T-helper 17 cell (primary cell): ENCODE measurements around the gene HFE. TPM values are rescaled to one million over a fixed set of nuclear protein-coding genes. Genes with fewer than 3 reads are reported as not detected.
A peak's percentile ranks its signal among the peaks of the same experiment; 100 is the strongest.
"Not testable (repeated sequence)": the region's sequence is repeated elsewhere in the genome, so short reads cannot be mapped to it uniquely, and the experiment has no call there.

ENCODE experiments used
- ATAC-seq: fragments of 150-1000 bp; cut with Tn5 transposase; 2 replicates; pipeline ENCODE4 v1.10.0; 2021; ENCODE audit warnings: mild to moderate bottlenecking, moderate library complexity
- DNase-seq, 3 donors: peaks; one replicate each; pipeline versions ENCODE4 v3.0.0 to v3.0.0-alpha.2; 2020 to 2021
- H3K9me3 ChIP-seq: one replicate; pipeline ENCODE4 v1.7.0; 2013; ENCODE audit warnings: low read length, mild to moderate bottlenecking; ENCODE audit not compliant: control insufficient read depth, poor library complexity, severe bottlenecking
- H3K27ac Mint-ChIP-seq: one replicate; pipeline ENCODE4 v1.8.0; 2022; ENCODE audit warnings: mild to moderate bottlenecking, moderate library complexity, mixed read lengths
- H3K27me3 Mint-ChIP-seq: one replicate; pipeline ENCODE4 v1.8.0; 2022; ENCODE audit warnings: mixed read lengths
- H3K36me3 Mint-ChIP-seq: one replicate; pipeline ENCODE4 v1.8.0; 2022; ENCODE audit warnings: low read depth, mixed read lengths
- H3K4me1 Mint-ChIP-seq: one replicate; pipeline ENCODE4 v1.8.0; 2022; ENCODE audit warnings: mild to moderate bottlenecking, mixed read lengths
- H3K4me3 Mint-ChIP-seq: one replicate; pipeline ENCODE4 v1.8.0; 2022; ENCODE audit warnings: mild to moderate bottlenecking, moderate library complexity, mixed read lengths
- total RNA-seq, 4 donors: library from RNA in 2 of 4; stranded (reverse) in 2 of 4; gene quantifications; one replicate each; pipeline ENCODE4 v1.2.3 and lab custom pipeline; 2022 to 2026

HFE gene, protein sequence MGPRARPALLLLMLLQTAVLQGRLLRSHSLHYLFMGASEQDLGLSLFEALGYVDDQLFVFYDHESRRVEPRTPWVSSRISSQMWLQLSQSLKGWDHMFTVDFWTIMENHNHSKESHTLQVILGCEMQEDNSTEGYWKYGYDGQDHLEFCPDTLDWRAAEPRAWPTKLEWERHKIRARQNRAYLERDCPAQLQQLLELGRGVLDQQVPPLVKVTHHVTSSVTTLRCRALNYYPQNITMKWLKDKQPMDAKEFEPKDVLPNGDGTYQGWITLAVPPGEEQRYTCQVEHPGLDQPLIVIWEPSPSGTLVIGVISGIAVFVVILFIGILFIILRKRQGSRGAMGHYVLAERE
- 1 to 10 TPM; 1.2 to 2.4 TPM for total RNA-seq
- 2.9 to 3.2 reads per million in 2 donors for total RNA-seq (lab: John Stamatoyannopoulos, UW)

DNA sequence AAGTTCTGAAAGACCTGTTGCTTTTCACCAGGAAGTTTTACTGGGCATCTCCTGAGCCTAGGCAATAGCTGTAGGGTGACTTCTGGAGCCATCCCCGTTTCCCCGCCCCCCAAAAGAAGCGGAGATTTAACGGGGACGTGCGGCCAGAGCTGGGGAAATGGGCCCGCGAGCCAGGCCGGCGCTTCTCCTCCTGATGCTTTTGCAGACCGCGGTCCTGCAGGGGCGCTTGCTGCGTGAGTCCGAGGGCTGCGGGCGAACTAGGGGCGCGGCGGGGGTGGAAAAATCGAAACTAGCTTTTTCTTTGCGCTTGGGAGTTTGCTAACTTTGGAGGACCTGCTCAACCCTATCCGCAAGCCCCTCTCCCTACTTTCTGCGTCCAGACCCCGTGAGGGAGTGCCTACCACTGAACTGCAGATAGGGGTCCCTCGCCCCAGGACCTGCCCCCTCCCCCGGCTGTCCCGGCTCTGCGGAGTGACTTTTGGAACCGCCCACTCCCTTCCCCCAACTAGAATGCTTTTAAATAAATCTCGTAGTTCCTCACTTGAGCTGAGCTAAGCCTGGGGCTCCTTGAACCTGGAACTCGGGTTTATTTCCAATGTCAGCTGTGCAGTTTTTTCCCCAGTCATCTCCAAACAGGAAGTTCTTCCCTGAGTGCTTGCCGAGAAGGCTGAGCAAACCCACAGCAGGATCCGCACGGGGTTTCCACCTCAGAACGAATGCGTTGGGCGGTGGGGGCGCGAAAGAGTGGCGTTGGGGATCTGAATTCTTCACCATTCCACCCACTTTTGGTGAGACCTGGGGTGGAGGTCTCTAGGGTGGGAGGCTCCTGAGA lies at the start of gene HFE:
HFE (plus strand) TSS at position 146 of the 832 bp plus-strand sequence; CDS start at position 158, 12 bp downstream.
- peaks cover 3% of the 10 kb centered on the region for H3K36me3 Mint-ChIP-seq
- H3K4me1 Mint-ChIP-seq = peaks cover 29% of the 10 kb centered on the region
- H3K4me3 Mint-ChIP-seq = peak within 1 kb of the TSS; percentile 91
- no peaks in the 10 kb centered on the region for H3K27me3 Mint-ChIP-seq
- peak in 1 of 3 donors; percentile 12 for DNase-seq
- H3K9me3 ChIP-seq = no peaks in the 10 kb centered on the region
- peak within 1 kb of the TSS; percentile 79 for H3K27ac Mint-ChIP-seq
- ATAC-seq = peak; percentile 25

DNA sequence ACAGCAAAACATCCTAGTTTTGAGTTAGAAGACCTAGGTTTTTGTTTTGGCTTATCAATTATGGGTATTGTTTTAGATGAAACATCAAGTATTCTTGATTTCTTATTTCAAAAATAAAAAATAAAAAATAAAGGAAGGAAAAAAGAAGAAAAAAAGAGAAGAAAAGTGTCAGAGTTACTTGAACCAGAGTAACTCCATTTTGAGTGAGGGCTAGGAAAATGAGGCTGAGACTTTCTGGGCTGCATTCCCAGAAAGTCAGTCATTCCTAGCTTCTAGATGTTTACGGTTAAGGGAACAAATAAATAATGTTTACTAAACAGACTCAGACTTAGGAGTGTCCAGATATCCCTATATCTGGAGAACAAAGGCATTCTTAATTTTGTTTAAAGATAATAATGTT lies 45.3 kb upstream of the HFE start:
- H3K9me3 ChIP-seq = no peaks in the 10 kb centered on the region
- Mint-ChIP-seq H3K27ac (no peak overlapping the region), H3K36me3 (no peaks in the 10 kb centered on the region), H3K4me3 (no peak overlapping the region), H3K4me1 (peaks cover 23% of the 10 kb centered on the region), H3K27me3 (no peaks in the 10 kb centered on the region)
- ATAC-seq (no peak), DNase-seq (no peak)

DNA sequence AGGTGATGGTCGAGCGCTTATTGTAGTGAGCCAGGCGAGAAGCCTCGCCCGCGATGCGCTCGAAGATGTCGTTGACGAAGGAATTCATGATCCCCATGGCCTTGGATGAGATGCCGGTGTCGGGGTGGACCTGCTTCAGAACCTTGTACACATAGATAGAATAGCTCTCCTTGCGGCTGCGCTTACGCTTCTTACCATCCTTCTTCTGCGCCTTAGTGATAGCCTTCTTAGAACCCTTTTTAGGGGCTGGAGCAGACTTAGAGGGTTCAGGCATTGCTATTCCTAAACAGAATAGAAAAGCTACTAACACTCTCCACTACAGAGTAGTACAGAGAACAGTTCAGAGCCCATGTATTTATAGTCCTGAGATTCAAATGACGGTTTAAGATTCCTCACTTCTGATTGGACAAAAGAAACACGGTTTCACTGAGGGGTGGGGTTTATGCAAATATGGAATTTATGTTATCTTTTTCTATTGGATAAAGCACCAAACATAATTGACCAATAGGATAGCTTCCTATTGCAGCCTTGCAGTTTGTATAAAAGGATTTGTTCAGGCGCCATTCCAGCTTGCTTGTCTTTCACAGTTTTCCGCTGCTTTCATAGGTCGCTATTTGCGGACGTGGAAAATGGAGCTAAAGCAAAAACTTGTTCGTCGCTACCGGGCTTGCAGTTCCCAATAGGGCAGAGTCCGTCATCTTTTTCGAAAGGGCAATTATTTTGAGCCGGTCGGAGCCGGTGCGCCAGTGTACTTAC lies 43.7 kb upstream of the HFE start:
- H3K36me3 Mint-ChIP-seq = no peaks in the 10 kb centered on the region
- DNase-seq = peak in 2 of 3 donors; percentile 49 to 56
- ATAC-seq = peak; percentile 82
- H3K9me3 ChIP-seq = no peaks in the 10 kb centered on the region
- peaks cover 23% of the 10 kb centered on the region for H3K4me1 Mint-ChIP-seq
- H3K27me3 Mint-ChIP-seq = no peaks in the 10 kb centered on the region
- H3K4me3 Mint-ChIP-seq = peak overlapping the region; percentile 94
- peak overlapping the region; percentile 97 for H3K27ac Mint-ChIP-seq

DNA sequence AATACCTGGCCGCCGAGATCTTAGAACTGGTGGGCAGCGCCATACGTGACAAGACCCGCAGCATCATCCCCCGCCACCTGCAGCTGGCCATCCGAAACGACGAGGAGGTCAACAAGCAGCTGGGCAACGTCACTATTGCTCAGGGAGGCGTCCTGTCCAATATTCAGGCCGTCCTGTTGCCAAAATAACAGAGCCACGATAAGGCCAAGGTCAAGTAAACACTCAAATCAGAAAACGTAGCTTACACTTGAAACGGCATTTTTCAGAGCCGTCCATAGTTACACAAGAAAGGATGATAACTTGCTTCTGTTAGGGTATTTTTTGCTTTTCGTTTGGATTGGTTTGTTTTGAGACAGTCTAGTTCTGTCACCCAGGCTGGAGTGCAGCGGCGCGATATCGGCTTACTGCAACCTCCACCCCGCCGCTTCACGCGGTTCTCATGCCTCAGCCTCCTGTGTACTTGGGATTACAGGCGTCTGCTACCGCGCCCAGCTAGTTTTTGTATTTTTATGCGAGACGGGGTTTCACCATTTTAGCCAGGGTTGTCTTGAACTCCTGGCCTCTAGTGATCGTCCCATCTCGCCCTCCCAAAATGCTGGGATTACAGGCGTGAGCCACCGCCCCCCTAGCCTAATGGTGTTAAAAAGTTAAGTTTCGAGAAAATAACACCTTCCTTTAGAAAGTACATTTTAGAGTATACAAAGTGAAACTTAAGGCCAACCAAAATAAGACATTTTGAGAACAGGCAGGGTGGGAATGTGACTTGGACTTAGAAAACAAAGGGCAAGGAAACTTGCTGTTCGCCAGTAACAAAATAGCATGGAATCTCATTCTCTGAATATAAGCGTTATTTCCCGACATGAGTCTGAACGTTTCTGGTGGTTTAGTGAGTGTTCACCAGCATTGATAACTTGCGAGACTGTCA lies 42.8 kb upstream of the HFE start:
- H3K27ac Mint-ChIP-seq = peak overlapping the region; percentile 97
- H3K4me3 Mint-ChIP-seq = peak overlapping the region; percentile 94
- no peaks in the 10 kb centered on the region for H3K9me3 ChIP-seq
- ATAC-seq (peak; percentile 18), DNase-seq (peak in 1 of 3 donors; percentile 32)
- H3K27me3 Mint-ChIP-seq = no peaks in the 10 kb centered on the region
- no peaks in the 10 kb centered on the region for H3K36me3 Mint-ChIP-seq
- peaks cover 22% of the 10 kb centered on the region for H3K4me1 Mint-ChIP-seq

DNA sequence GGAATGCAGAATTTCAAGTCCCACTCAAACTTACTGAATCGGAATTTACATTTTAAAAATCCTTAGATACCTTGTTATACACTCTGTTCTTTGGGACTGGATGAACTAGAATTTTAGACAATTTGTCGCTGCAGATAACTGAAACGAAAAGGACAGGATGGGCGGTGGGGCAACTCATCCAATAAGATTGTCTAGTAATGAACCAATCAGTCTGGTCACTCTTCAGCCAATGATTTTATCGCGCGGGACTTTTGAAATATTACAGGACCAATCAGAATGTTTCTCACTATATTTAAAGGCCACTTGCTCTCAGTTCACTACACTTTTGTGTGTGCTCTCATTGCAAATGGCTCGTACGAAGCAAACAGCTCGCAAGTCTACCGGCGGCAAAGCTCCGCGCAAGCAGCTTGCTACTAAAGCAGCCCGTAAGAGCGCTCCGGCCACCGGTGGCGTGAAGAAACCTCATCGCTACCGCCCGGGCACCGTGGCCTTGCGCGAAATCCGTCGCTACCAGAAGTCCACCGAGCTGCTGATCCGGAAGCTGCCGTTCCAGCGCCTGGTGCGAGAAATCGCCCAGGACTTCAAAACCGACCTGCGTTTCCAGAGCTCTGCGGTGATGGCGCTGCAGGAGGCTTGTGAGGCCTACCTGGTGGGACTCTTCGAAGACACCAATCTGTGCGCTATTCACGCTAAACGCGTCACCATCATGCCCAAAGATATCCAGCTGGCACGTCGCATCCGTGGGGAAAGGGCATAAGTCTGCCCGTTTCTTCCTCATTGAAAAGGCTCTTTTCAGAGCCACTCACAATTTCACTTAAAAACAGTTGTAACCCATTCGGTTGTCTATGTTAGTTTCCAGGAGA lies 41.9 kb upstream of the HFE start:
- DNase-seq (peak in 2 of 3 donors; percentile 49 to 62), ATAC-seq (peak; percentile 59)
- Mint-ChIP-seq H3K27me3 (no peaks in the 10 kb centered on the region), H3K27ac (peak overlapping the region; percentile 97), H3K4me3 (peak overlapping the region; percentile 94), H3K4me1 (peaks cover 21% of the 10 kb centered on the region), H3K36me3 (no peaks in the 10 kb centered on the region)
- H3K9me3 ChIP-seq = no peaks in the 10 kb centered on the region

DNA sequence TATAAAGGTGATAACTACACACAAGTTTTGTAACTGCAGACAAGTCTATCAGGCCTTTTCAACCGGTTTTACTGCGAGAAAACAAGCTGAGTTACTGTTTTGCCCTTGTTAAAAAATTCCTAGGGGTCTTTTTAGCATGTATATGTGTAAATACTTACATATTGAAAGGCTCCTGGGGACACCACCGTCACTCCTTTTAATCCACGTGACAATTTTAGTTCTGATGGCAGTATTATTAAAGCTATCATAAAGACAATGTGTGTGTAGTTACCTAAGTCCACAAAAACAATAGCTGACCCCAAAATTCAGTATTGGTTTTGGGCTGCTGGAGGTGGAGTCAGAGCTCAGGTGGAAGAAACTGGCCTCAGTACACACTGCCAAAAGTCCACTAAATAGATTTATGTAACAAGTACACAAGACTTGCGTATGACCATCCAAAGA lies 41.3 kb upstream of the HFE start:
- H3K27ac Mint-ChIP-seq = peak overlapping the region; percentile 97
- H3K4me1 Mint-ChIP-seq = peaks cover 21% of the 10 kb centered on the region
- no peak for ATAC-seq
- H3K9me3 ChIP-seq = no peaks in the 10 kb centered on the region
- no peaks in the 10 kb centered on the region for H3K36me3 Mint-ChIP-seq
- H3K4me3 Mint-ChIP-seq = peak overlapping the region; percentile 94
- DNase-seq = no peak
- H3K27me3 Mint-ChIP-seq = no peaks in the 10 kb centered on the region

DNA sequence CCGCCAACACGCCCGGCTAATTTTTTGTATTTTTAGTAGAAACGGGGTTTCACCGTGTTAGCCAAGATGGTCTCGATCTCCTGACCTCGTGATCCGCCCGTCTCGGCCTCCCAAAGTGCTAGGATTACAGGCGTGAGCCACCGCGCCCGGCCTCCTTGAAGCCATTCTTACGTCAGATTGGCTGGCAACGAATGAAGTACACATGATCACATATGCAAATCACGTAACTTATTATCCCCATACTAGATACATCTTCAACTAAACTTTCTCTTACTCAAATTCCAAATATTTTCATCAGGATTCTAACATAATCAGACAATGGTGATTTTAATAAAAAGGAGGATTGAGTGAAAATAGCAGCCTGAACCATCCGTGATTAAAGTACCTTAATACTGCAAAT lies 39.9 kb upstream of the HFE start:
- peaks cover 21% of the 10 kb centered on the region for H3K4me1 Mint-ChIP-seq

DNA sequence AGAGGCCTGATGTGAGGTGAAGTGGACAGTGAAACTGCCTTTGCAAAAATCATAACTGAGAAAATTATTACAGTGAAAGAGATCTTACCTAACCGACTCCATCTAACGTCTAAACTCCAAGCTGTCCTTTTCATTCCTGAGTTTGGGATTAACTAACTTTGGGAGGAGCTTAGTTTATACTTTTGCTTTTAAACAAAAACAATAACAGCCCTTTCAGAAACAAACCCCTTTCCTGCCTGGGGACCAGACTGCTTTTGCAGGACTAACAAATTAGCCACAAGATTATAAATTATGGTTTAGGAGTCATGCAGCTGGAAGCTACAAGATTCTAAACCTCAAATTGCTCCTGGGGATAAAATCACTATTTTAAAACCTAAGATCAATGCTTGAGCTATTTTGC lies 38.6 kb upstream of the HFE start:
- no peaks in the 10 kb centered on the region for H3K9me3 ChIP-seq
- no peak for DNase-seq
- no peak for ATAC-seq
- Mint-ChIP-seq H3K4me3 (no peak overlapping the region), H3K36me3 (no peaks in the 10 kb centered on the region), H3K27ac (no peak overlapping the region), H3K4me1 (peaks cover 16% of the 10 kb centered on the region), H3K27me3 (no peaks in the 10 kb centered on the region)

More for the DNA sequence above, 39.9 kb upstream of the HFE start:
- ATAC-seq, DNase-seq, H3K9me3 ChIP-seq, H3K27me3 Mint-ChIP-seq, H3K4me3 Mint-ChIP-seq, H3K27ac Mint-ChIP-seq, H3K36me3 Mint-ChIP-seq: not testable (repeated sequence)

DNA sequence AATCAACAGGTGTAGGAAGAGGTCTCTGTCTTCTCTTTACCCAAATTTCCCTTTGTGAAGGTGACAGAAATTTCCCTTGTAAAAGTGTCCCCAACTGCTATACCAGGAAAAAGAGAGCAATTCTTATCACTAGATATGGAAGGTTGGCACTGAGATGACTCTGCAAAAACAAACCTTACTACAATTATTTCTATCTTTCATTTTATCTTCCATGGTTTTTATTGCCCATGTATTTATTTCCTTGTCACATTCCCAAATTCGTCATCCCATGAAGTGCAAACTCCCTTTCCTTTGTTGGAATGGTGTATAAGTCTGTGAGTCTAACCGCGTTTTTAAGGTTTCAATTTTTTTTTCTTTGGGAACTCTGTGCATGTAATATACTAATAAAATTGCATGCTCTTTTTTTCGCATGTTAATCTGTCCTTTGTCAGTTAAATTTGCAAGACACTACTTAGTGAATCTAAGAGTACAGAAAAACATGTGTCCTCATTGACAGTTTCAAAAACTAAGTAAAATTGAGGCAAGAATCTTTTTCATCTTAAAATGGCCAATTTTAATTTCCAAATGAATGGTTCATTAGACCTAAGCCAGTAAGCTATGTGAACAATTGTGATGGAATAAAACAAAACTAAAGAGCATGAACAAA lies 35.4 kb upstream of the HFE start:
- Mint-ChIP-seq H3K27me3 (no peaks in the 10 kb centered on the region), H3K27ac (no peak overlapping the region), H3K4me1 (peaks cover 23% of the 10 kb centered on the region), H3K4me3 (no peak overlapping the region), H3K36me3 (no peaks in the 10 kb centered on the region)
- DNase-seq (no peak), ATAC-seq (no peak)
- no peaks in the 10 kb centered on the region for H3K9me3 ChIP-seq

DNA sequence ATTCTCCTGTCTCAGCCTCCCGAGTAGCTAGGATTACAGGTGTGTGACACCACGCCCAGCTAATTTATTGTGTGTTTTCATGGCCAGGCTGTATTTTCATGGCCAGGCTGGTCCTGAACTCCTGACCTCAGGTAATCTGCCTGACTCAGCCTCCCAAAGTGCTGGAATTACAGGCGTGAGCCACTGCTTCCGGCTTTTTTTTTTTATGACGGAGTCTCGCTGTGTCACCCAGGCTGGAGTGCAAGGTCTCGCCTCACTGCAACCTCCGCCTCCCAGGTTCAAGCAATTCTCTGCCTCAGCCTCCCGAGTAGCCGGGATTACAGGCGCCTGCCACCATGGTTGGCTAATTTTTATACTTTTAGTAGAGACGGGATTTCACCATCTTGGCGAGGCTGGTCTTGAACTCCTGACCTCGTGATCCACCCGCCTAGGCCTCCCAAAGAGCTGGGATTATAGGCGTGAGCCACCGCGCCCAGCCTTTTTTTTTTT lies 34.4 kb upstream of the HFE start:
- not testable (repeated sequence) for H3K27ac Mint-ChIP-seq, ATAC-seq, DNase-seq, H3K4me3 Mint-ChIP-seq, H3K36me3 Mint-ChIP-seq, H3K27me3 Mint-ChIP-seq, H3K9me3 ChIP-seq
- peaks cover 23% of the 10 kb centered on the region for H3K4me1 Mint-ChIP-seq
